K562 (cell line): ENCODE measurements around the gene CFL1. TPM values are rescaled to one million over a fixed set of nuclear protein-coding genes. Genes with fewer than 3 reads are reported as not detected.

ENCODE experiments used
- CBX2 ChIP-seq: fragments of 200-600 bp; sonication (generic); IDR thresholded peaks from one replicate; pipeline ENCODE4 v1.6.1; 2012; ENCODE audit warnings: mild to moderate bottlenecking, low read length, inconsistent platforms; ENCODE audit not compliant: insufficient read depth, poor library complexity, severe bottlenecking
- CBX5 ChIP-seq: IDR thresholded peaks from 2 replicates; pipeline ENCODE4 v1.6.1; 2014; ENCODE audit warnings: low read depth, borderline replicate concordance
- CHCHD3 ChIP-seq: fragments of 250-450 bp; sonication (Bioruptor Pico); IDR thresholded peaks from 2 replicates; pipeline ENCODE4 v2.1.2; 2022; ENCODE audit warnings: mild to moderate bottlenecking
- DDX20 ChIP-seq: fragments of 450-650 bp; IDR thresholded peaks from 2 replicates; pipeline ENCODE4 v1.6.1; 2016; ENCODE audit warnings: missing genetic modification characterization, low read depth, mild to moderate bottlenecking, missing compliant biosample characterization, moderate library complexity
- EHMT2 ChIP-seq: fragments of 450-650 bp; IDR thresholded peaks from 2 replicates; pipeline ENCODE4 v1.6.1; 2018; ENCODE audit warnings: antibody characterized with exemption
- HNRNPLL ChIP-seq: fragments of 200-400 bp; formaldehyde crosslinking; IDR thresholded peaks from 2 replicates; pipeline ENCODE4 v1.6.1; 2017; ENCODE audit warnings: low read length, low read depth, mild to moderate bottlenecking; ENCODE audit not compliant: poor library complexity, severe bottlenecking
- KAT2B ChIP-seq: IDR thresholded peaks from one replicate; pipeline ENCODE4 v1.6.1; 2012; ENCODE audit warnings: low read depth, mild to moderate bottlenecking, control low read depth, inconsistent platforms, low read length, moderate library complexity
- MECOM ChIP-seq: fragments of 250-450 bp; sonication (Bioruptor Pico); IDR thresholded peaks from 2 replicates; pipeline ENCODE4 v1.8.0; 2022; ENCODE audit warnings: inconsistent platforms
- RBM15 ChIP-seq: fragments of 200-400 bp; formaldehyde crosslinking; IDR thresholded peaks from 2 replicates; pipeline ENCODE4 v1.6.1; 2018; ENCODE audit warnings: mild to moderate bottlenecking, low read length, moderate library complexity; ENCODE audit not compliant: insufficient read depth
- RBM34 ChIP-seq: fragments of 200-400 bp; formaldehyde crosslinking; IDR thresholded peaks from 2 replicates; pipeline ENCODE4 v1.6.1; 2018; ENCODE audit warnings: low read length, borderline replicate concordance; ENCODE audit not compliant: insufficient read depth
- STAT5A ChIP-seq: IDR thresholded peaks from 2 replicates; pipeline ENCODE4 v1.6.1; 2012; ENCODE audit warnings: low read length, inconsistent platforms, borderline replicate concordance
- TAL1 ChIP-seq: fragments of 450-650 bp; IDR thresholded peaks from 2 replicates; pipeline ENCODE4 v1.6.1; 2016; ENCODE audit warnings: mild to moderate bottlenecking
- TBP ChIP-seq: optimal IDR thresholded peaks from 2 replicates; pipeline ENCODE3; 2011; ENCODE audit warnings: low read depth, low read length, improper control_type of control experiment
- USF1 ChIP-seq: sonication (generic); formaldehyde crosslinking; IDR thresholded peaks from 2 replicates; pipeline ENCODE4 v1.9.0; 2022; ENCODE audit warnings: mild to moderate bottlenecking, missing genetic modification reagents
- ZBTB40 ChIP-seq, 2 experiments: fragments of 450-650 bp in 1 of 2; sonication (generic) in 1 of 2; formaldehyde crosslinking in 1 of 2; IDR thresholded peaks; 2 replicates each; pipeline versions ENCODE4 v1.7.1 to v1.9.0; 2016 to 2022; ENCODE audit warnings: inconsistent platforms in 1 of 2, mild to moderate bottlenecking in 1 of 2, missing genetic modification reagents in 1 of 2
- ZEB2 ChIP-seq: fragments of 450-650 bp; IDR thresholded peaks from 2 replicates; pipeline ENCODE4 v1.6.1; 2016
- ZFP30 ChIP-seq: fragments of 250-450 bp; sonication (Bioruptor Pico); IDR thresholded peaks from 2 replicates; pipeline ENCODE4 v1.8.0; 2022; ENCODE audit warnings: moderate library complexity, mild to moderate bottlenecking, inconsistent platforms, borderline replicate concordance
- ZNF583 ChIP-seq: fragments of 250-450 bp; sonication (Bioruptor Pico); IDR thresholded peaks from 2 replicates; pipeline ENCODE4 v1.4.0; 2020
- polyA plus RNA-seq, 8 experiments: library from polyadenylated mRNA; depleted of rRNA in 4 of 8; stranded (reverse) in 5 of 8; unstranded in 3 of 8; fragments of >200 nt; fragmentation: Nextera tagmentation in 2 of 8; fragmentation: Illumina TruSeq in 1 of 8; extraction: Ambion mirVana in 2 of 8; extraction: Trizol in 1 of 8; gene quantifications; 2 replicates each; pipeline versions ENCODE4 v1.2.1 to v1.2.3, GENCODE V29; 2011 to 2014; ENCODE audit warnings: inconsistent platforms in 1 of 8, missing spikeins in 1 of 8
- total RNA-seq, 7 experiments: library from RNA; depleted of rRNA in 6 of 7; stranded (reverse); fragments of >200 nt in 6 of 7; fragmentation: Illumina TruSeq in 2 of 7; extraction: Trizol in 2 of 7; gene quantifications; 2 replicates each; pipeline versions ENCODE4 v1.2.1 to v1.2.3, GENCODE V29; 2011 to 2021; ENCODE audit warnings: low replicate concordance in 1 of 7

The CFL1 gene
- total and polyA plus RNA-seq, 9 of the 15 experiments (the other 6 are each of a cell fraction or from before 2014, with no cell fraction given), result 105 to 1,101 (median 859) TPM

GRCh38 chr11:65817312-65817834, 40.6 kb downstream of the CFL1 start (continued):
- TF ChIP-seq CHCHD3 (CRISPR knock-in tag) (no peak), CBX5 (no peak), MECOM (0 out of 2 replicates have a peak, but pooled peaks have one; percentile 12), TAL1 (no peak), ZFP30 (no peak), ZEB2 (no peak), DDX20 (tag) (no peak), CBX2 (no peak), USF1 (CRISPR knock-in tag) (no peak), HNRNPLL (no peak), ZBTB40 (IDR thresholded peaks at IDR 0.05) (peak; percentile 39; the same call in 1 of the 2 replicates), ZBTB40 (CRISPR knock-in tag; IDR thresholded peaks at IDR 0.05) (no peak), EHMT2 (no peak), KAT2B (no peak), ZNF583 (CRISPR knock-in tag) (no peak), STAT5A (no peak), TBP (no peak), RBM15 (no peak), RBM34 (no peak)
